ENCODE results near the gene ATP2B3. TPM values are rescaled to one million over a fixed set of nuclear protein-coding genes. Genes with fewer than 3 reads are reported as not detected.

ATP2B3 gene
- total RNA-seq, 1 experiment from 2014 or later = 0.35 TPM

GRCh38 chrX:153474266-153474665 is 43.2 kb upstream of the ATP2B3 start:
- Histone ChIP-seq H2BK120ac (ENCODE audit: low read depth, low read length, poor library complexity, severe bottlenecking) (no peak overlapping the region), H3K23me2 (ENCODE audit: insufficient read length, low read depth, low read length, poor library complexity, severe bottlenecking) (peaks cover 6% of the 10 kb centered on the region), H2AK5ac (ENCODE audit: insufficient read length, low read length) (no peak overlapping the region), H2BK5ac (ENCODE audit: insufficient read length, low read length) (no peak overlapping the region), H3K4me1 (ENCODE audit: insufficient read depth, low read length) (no peaks in the 10 kb centered on the region; the same call in 1 of the 2 replicates), H3K27ac (ENCODE audit: insufficient read length, low read depth, low read length) (no peak overlapping the region), H3K23ac (ENCODE audit: insufficient read length, low read depth, low read length) (no peak overlapping the region), H3K4me2 (ENCODE audit: insufficient read depth, insufficient read length, low read length) (no peak overlapping the region), H3K14ac (ENCODE audit: insufficient read depth, low read length) (no peak overlapping the region), H2BK20ac (ENCODE audit: low read depth, low read length, poor library complexity, severe bottlenecking) (no peak overlapping the region), H3K79me1 (ENCODE audit: insufficient read depth, low read depth, low read length, poor library complexity, severe bottlenecking) (no peaks in the 10 kb centered on the region), H3K56ac (ENCODE audit: insufficient read length, low read depth, low read length) (no peak overlapping the region), H4K20me1 (ENCODE audit: control insufficient read depth, insufficient read depth, insufficient read length) (no peaks in the 10 kb centered on the region), H4K91ac (ENCODE audit: insufficient read length, low read depth, low read length) (no peak overlapping the region), H4K8ac (replicated peaks; ENCODE audit: insufficient read length, low read depth, low read length) (no peak overlapping the region), H3K27me3 (ENCODE audit: insufficient read depth, low read length) (peaks cover 3% of the 10 kb centered on the region), H3K79me2 (ENCODE audit: insufficient read depth, low read length) (no peaks in the 10 kb centered on the region; the same call in 1 of the 2 replicates), H3K18ac (ENCODE audit: insufficient read length, low read depth, low read length) (no peak overlapping the region), H2BK15ac (ENCODE audit: low read depth, low read length) (no peak overlapping the region), H3K4ac (ENCODE audit: low read depth, low read length) (no peak overlapping the region), H2AFZ (ENCODE audit: low read length) (no peak overlapping the region), H3T11ph (ENCODE audit: low read length) (no peak overlapping the region), H3K9ac (ENCODE audit: extremely low read depth, insufficient read length, low read length) (no peak overlapping the region), H2BK12ac (ENCODE audit: insufficient read length, low read depth, low read length) (no peak overlapping the region), H4K5ac (ENCODE audit: insufficient read length, low read depth, low read length) (no peak overlapping the region), H3K9me3 (ENCODE audit: control insufficient read depth, low read depth, low read length) (peaks cover 16% of the 10 kb centered on the region)
- Mint-ChIP-seq H3K36me3 (ENCODE audit: insufficient read depth in 1 of 3, low read depth in 3 of 3) (peaks cover 0 to 9% (median 5%) of the 10 kb centered on the region in 3 experiments; a peak in 3 of 7 replicates), H3K27ac (no peak overlapping the region), H3K9me3 (peaks cover 43 to 70% of the 10 kb centered on the region in 2 experiments), H3K27me3 (ENCODE audit: low read depth) (peaks cover 34% of the 10 kb centered on the region), H3K4me3 (no peak overlapping the region), H3K4me1 (peaks cover 2% of the 10 kb centered on the region in 2 experiments; a peak in 3 of 4 replicates)
- no peak for TF ChIP-seq CTCF (conservative IDR thresholded peaks at IDR 0.05)
- no peak for DNase-seq
- no CpG with 5 or more reads among the region's 10 CpGs for WGBS (ENCODE audit: extremely low coverage, insufficient read length, low lambda C conversion rate)

Data from H9 (cell line).